NCI-H345 treated with DMSO at 0.1 percent for 48 hours (cell line): Measurements from ENCODE around the gene NOMO2.
"Not testable (repeated sequence)": the region's sequence is repeated elsewhere in the genome, so short reads cannot be mapped to it uniquely, and the experiment has no call there.

ENCODE experiments used
- DNase-seq: peaks from one replicate; lab custom pipeline; 2025; ENCODE audit not compliant: unreplicated experiment; lab: John Stamatoyannopoulos, UW

Gene NOMO2

DNA sequence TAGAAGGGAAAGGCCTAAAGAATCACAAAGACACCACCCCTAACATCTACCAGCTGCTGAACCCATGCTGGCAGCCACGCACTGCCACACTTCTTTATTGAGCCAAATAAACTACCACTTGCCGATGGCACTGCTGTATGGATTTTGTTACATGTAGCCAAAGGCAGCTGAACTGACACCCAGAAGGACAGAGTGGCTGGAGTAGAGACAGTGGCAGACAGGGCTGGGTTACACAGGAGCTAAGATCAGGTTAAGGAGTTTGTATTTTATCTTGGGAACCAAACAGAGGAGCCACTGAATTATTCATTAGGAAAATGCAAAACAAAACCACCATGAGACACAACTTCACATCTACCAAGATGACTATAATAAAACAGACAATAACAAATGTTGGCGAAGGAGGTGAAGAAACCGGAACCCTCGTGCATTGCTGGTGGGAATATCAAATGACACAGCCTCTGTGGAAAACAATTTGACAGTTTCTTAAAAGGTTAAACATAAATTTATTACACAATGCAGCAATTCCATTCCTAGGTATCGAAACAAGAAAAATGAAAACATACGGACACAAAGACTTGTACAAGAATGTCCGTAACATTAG lies 35.9 kb downstream of the NOMO2 start:
- not testable (repeated sequence) for DNase-seq

DNA sequence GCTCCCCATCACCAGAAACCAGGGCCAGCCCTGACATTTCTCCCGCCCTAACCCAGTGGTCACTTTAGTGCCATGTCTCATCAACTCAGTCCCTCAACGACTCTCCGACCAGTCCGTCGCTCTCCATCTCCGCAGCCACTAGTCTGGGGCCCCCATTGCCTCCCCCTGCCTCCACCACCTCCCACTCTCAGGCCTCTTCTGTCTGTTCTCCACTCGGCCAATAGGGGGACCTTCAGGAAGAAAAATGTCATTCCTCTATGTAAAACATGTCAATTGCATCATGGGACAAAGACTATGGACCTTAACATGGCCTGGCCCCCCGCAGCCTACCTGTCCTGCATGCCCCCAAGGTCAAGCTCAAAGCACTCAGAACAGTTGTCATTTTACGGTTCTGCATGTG lies 39.3 kb downstream of the NOMO2 start:
- DNase-seq, result not testable (repeated sequence)

DNA sequence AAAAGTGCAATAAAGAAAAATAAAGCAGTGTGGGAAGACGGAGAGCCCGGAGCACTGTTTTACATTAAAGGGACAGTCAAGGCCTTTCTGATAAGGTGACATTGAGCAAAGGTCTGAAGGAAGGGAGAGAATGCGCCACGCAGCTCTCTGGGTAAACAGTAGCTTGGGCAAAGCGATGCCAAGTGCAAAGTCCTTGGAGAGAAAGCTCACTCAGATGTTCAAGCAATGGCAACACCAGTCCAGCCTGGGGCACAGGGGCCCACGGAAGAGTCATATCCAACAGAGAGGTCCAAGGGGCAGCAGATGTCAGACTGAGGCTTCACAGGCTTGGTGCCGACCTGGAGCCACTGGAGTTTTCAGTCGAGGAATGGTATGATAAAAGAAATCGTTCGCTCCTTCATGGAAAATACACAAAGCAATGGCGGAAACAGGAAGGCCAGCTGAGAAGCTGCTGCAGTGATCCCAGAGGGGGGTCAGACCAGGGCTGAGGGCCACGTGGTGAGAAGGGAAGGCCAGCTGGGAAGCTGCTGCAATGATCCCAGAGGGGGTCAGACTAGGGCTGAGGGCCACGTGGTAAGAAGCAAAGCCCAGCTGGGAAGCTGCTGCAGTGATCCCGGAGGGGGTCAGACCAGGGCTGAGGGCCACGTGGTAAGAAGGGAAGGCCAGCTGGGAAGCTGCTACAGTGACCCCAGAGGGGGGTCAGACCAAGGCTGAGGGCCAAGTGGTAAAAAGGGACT lies 40.3 kb downstream of the NOMO2 start:
- not testable (repeated sequence) for DNase-seq

DNA sequence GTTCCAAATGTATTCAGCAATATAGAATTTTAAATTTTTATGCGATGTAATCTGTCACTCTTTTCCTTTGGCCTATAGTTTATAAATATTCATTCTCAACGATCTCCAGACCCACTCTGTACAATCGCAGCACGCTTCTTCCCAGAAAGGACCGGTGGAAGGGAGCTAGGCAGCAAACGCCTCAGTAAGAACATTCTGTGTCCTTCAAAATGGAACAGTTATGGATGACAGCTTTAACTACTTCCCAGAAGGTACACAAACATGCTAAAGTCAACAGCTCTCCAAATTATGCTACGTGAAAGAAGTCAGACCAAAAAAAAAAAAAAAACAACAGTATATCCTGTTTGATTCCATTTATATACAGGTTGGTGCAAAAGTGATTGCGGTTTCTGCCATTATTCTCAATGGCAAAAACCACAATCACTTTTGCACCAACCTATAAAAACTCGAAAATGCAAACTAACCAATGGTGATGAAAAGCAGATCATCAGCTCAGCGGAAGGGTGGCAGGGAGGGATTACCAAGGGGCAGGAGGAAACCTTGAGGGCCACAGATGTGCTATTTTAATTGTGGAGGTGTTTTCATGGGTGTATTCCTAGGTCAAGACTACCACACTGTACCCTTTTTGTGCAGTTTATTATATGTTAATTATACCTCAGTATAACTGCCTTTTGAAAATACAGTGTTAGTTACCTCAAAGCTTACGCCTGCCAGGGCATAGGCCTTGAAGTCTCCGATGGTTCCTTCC lies 43.2 kb downstream of the NOMO2 start:
- DNase-seq, result not testable (repeated sequence)

- DNase-seq, result not testable (repeated sequence)
Observed at GRCh38 chr16:18498430-18498829, 63.5 kb downstream of the NOMO2 start.

DNA sequence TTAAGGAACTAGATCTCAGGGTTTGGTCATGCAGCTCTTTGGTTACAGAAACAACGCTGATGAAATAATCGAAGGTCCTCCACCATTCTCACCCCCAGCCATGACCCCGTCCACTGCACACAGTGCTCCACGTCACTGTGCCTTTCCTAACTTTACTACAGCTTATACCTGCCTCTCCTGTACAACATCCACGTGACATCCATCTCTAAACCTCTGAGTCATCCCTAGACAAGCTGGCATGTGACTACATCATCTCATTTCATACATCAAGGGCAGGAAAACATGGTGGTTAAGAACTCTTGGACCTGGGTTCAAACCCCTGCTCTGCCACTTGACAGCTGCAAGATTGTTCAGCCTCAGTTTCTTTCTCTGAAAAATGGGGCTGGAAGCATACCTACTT lies 64.9 kb downstream of the NOMO2 start:
- DNase-seq, result not testable (repeated sequence)

- not testable (repeated sequence) for DNase-seq
Observed at GRCh38 chr16:18492118-18492897, 69.6 kb downstream of the NOMO2 start.

DNA sequence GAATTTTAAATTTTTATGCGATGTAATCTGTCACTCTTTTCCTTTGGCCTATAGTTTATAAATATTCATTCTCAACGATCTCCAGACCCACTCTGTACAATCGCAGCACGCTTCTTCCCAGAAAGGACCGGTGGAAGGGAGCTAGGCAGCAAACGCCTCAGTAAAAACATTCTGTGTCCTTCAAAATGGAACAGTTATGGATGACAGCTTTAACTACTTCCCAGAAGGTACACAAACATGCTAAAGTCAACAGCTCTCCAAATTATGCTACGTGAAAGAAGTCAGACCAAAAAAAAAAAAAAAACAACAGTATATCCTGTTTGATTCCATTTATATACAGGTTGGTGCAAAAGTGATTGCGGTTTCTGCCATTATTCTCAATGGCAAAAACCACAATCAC lies 125.9 kb downstream of the NOMO2 start:
- DNase-seq, result not testable (repeated sequence)

- DNase-seq, result not testable (repeated sequence)
Observed at GRCh38 chr16:18415827-18416226, 146.1 kb downstream of the NOMO2 start.

DNA sequence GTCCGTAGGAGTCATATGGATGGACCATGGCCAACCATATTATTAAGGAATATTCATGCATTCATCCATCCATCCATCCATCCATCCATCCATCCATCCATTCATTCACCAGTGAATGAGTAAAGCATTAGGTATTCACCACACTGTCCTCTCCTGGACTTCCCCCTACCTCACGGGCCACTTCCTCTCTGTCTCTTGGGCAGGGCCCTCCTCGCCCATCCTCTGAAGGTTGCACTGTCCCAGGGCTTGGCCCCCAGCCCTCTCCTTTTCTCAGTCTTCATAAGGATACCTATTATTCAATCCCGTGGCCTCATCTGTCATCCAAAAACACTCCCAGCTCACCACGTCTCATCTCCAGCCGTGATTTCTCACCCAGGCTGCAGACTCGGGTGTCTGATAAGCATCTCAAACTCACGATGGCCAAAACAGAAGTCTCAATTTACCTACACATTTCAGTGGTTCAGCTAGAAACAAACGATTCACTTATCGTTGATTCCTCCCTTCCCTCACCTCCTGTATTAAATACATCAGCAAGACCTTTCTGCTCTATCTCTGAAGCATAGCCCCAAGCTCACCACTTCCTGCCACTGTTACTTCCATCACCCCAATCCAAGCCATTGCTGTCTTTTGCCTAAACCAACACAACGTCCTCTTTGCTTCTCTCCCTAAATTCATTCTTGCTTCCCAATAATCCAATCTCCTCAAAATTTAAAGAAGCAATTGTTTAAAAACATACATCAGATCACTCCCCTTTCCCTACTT lies 152.2 kb downstream of the NOMO2 start:
- not testable (repeated sequence) for DNase-seq

- not testable (repeated sequence) for DNase-seq
Observed at GRCh38 chr16:18401851-18402657, 159.8 kb downstream of the NOMO2 start.

- not testable (repeated sequence) for DNase-seq
Observed at GRCh38 chr16:18401159-18401558, 160.7 kb downstream of the NOMO2 start.

GRCh38 chr16:18394363-18394762 lies 167.5 kb downstream of the NOMO2 start:
- DNase-seq, result not testable (repeated sequence)

DNA sequence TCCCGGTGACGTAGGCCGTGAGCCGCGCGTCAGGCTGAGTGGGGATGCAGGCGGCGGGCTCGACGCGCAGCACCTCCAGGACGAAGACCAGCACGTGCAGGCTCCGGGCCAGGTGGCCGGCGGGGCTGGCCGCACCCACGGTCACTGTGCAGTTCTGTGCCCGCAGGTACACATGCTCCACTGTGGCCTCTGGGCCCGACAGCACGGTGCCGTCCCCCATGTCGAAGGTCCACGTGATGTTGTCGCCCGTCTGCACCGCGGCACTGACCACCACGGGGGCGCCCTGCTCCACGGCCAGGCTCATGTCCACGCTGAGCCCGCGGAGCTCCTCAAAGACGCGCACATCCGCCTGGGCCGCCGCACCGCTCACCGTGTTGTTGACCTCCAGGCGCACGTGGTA lies 174.1 kb downstream of the NOMO2 start:
- DNase-seq, result not testable (repeated sequence)

GRCh38 chr16:18386517-18386916 lies 175.4 kb downstream of the NOMO2 start:
- DNase-seq, result not testable (repeated sequence)

DNA sequence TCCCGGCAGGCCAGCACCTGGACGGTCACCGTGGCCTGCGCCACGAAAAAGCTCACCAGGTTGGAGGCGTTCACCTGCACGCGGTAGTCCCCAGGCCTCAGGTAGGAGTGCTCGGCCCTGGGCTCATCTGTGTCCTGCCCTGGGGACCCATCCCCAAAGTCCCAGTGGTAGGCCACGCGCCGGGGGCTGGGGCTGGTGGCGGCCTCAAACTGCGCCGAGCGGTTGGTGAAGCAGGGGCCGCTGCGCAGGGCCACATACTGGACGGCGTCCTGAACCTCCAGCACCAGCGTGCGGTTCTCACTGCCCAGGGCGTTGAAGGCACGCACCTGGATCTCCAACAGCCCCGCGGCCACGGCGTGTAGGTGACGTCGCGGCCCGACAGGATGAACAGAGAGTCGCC lies 176.6 kb downstream of the NOMO2 start:
- not testable (repeated sequence) for DNase-seq

DNA sequence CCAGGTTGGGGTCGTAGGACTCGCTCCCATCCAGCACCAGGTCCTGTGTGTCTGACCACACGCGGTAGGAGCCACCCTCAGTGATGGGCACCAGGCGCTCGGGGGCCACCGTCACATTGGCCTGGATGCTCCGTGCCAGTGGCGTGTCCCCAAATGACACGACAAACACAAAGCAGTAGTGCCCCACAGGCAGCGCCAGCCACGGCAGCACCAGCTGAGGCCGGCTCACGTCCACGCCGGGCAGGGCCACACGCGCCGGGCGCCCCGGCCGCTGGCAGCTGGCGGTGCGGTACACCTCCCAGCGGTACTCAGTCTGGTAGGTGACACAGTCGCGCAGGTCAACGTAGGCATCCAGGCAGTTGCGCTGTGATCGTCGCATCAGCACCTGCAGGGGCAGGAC lies 177.0 kb downstream of the NOMO2 start:
- not testable (repeated sequence) for DNase-seq

DNA sequence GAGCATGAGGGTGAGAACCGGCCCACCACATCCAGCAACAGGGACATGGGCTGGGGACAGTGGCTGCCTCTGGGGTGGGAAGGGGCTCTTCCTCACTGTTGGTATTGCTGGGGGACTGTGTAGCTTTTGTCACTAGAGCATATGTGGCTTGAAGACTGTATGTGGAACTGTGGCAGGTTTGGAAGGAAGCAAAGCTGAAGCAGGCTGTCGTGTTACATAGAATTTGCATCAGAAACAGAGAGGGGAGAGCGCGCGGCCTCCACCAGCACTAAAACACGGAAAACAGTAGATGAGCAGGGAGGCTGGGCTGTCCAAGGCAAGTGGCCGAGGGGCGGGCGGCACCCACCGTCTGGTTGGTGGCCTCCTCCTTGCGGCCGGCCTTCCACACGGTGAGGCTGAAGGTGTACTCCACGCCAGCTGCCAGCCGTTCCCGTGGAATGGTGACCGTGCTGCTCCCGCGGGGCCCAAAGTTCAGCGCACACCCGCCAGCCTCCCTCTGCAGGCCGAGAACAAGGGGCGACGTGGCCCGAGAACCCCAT lies 177.7 kb downstream of the NOMO2 start:
- DNase-seq, result not testable (repeated sequence)

DNA sequence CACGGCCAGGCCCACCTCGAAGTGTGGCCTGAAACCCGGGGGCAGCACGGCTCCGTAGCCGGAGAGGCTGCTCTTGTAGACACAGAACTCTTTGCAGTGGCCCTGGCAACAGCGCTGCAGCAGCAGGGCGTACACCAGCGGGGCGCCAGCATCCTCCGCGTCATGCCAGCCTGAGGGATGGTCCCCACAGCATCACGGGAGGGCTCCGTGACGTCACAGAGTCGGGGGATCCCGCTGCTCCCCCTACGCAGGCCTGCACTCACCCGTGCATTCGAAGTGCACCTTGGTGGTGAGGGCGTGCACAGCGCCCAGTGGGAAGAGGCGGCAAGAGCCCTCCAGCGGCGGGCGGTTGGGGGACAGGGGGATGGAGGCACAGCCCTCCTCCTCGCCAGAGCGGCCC lies 179.2 kb downstream of the NOMO2 start:
- DNase-seq, result not testable (repeated sequence)
